ENCODE measurements around the gene PITX3. TPM values are rescaled to one million over a fixed set of nuclear protein-coding genes. Genes with fewer than 3 reads are reported as not detected.

The PITX3 gene
- total and polyA plus RNA-seq, 11 donors, result 0.18 to 9.5 (median 1.3) TPM

- 1 to 6% (median 3%) methylated on average over 30 to 52 of the region's 52 CpGs for WGBS, 4 donors
- intact Hi-C loops (cut with DNase I), result loop anchor here in 3 of 10 donors (2.0 to 5.0 kb wide), 2 partner anchors 122 to 166 kb away; partner anchors contain the start of gene NFKB2 (in 1 of the 3)
Observed at GRCh38 chr10:102230861-102231356, 10.4 kb downstream of the PITX3 start.

GRCh38 chr10:102230264-102230860 lies 10.9 kb downstream of the PITX3 start:
- peak in 3 of 4 donors; percentile 12 to 40 (median 18) for ATAC-seq

More at GRCh38 chr10:102230861-102231356, 10.4 kb downstream of the PITX3 start:
- Histone ChIP-seq H3K4me1 (peaks cover 5 to 36% (median 25%) of the 10 kb centered on the region in 12 donors), H3K9me3 (no peaks in the 10 kb centered on the region), H3K27me3 (peaks cover 8 to 35% (median 22%) of the 10 kb centered on the region in 9 donors), H3K4me3 (peak overlapping the region; percentile 21 to 62 (median 48)), H3K27ac (no peak overlapping the region), H3K36me3 (no peaks in the 10 kb centered on the region)
- ATAC-seq (no peak), DNase-seq (peak in 4 of 5 donors; percentile 24 to 74 (median 46))
- TF ChIP-seq CTCF (IDR thresholded peaks at IDR 0.05), result peak in 6 of 12 donors; percentile 14 to 45 (median 24)
- no peak for TF ChIP-seq POLR2A (IDR thresholded peaks at IDR 0.05)

DNA sequence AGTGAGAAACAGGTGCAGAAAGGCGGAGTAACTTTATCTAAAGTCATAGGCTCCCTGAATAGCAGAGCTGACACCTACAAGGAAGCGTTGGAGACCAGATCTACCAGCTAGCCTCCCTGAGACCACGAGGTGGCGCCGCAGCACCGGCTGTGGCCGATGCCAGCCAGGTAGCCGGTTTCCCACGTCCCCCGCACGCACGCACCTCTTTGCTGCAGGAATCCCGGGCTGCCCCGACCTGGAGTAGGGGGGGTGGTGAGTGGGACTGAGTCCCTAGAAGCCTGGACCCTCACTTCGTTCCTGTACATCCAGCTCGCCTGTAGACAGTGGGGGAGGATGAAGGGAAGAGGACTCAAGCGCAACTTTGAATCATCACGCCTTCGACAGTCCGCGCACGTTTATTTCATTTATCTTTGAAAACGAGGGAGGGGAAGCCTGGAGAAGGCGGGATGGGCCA lies 11.5 kb downstream of the PITX3 start:
- H3K9me3 ChIP-seq, result no peaks in the 10 kb centered on the region
- no peaks in the 10 kb centered on the region for H3K36me3 ChIP-seq
- DNase-seq (peak; percentile 78 to 90 (median 83)), ATAC-seq (peak; percentile 48 to 68 (median 64))
- intact Hi-C loops (cut with DNase I), result loop anchor here (1.0 to 10.0 kb wide), 17 partner anchors 61 to 355 kb away; partner anchors contain the start of gene NFKB2 (in 3 of the 10)
- no peak for TF ChIP-seq POLR2A (IDR thresholded peaks at IDR 0.05)
- TF ChIP-seq CTCF (IDR thresholded peaks at IDR 0.05), result peak; percentile 89 to 98 (median 96)
- 1 to 2% (median 1%) methylated on average over 20 to 24 of the region's 24 CpGs for WGBS, 4 donors
- H3K4me1 ChIP-seq, result peaks cover 5 to 42% (median 32%) of the 10 kb centered on the region in 12 donors
- H3K27me3 ChIP-seq, result peaks cover 8 to 35% (median 22%) of the 10 kb centered on the region in 9 donors
- H3K27ac ChIP-seq, result no peak overlapping the region
- H3K4me3 ChIP-seq, result peak overlapping the region in 11 of 12 donors; percentile 31 to 62 (median 49)

More at GRCh38 chr10:102230264-102230860, 10.9 kb downstream of the PITX3 start:
- 0 to 4% (median 1%) methylated on average over 21 to 50 of the region's 50 CpGs for WGBS, 4 donors
- H3K9me3 ChIP-seq, result no peaks in the 10 kb centered on the region
- no peak for TF ChIP-seq CTCF (IDR thresholded peaks at IDR 0.05)
- H3K27ac ChIP-seq, result no peak overlapping the region
- H3K4me1 ChIP-seq, result peaks cover 5 to 42% (median 29%) of the 10 kb centered on the region in 12 donors
- no peaks in the 10 kb centered on the region for H3K36me3 ChIP-seq
- peak overlapping the region; percentile 21 to 62 (median 48) for H3K4me3 ChIP-seq
- DNase-seq, result peak; percentile 27 to 72 (median 56)
- H3K27me3 ChIP-seq, result peaks cover 8 to 35% (median 22%) of the 10 kb centered on the region in 9 donors
- intact Hi-C loops (cut with DNase I), result loop anchor here in 3 of 10 donors (2.0 to 5.0 kb wide), 2 partner anchors 122 to 167 kb away; partner anchors contain the start of gene NFKB2 (in 1 of the 3)

DNA sequence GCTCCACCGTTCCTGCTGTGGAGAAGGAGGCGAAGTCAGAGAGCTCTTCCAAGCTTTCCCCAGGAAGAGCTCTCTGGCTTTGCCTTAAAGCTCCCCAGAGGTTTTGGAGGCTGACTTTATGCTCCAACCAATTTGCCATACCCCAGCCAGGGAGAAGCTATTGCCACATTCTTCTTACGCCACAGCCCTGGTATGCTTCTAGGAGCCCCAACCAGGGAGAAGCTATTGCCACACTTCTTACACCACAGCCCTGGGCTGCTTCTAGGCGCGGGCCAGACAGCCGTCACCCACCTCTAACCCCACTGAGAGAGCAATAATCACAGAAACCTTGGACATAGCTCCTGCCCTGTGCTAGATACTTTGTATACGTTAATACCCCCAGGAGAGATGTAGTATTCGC lies 14.3 kb downstream of the PITX3 start:
- Histone ChIP-seq H3K4me1 (peaks cover 5 to 42% (median 32%) of the 10 kb centered on the region in 12 donors), H3K9me3 (no peaks in the 10 kb centered on the region), H3K27me3 (peaks cover 8 to 29% (median 19%) of the 10 kb centered on the region in 9 donors), H3K27ac (no peak overlapping the region), H3K36me3 (no peaks in the 10 kb centered on the region), H3K4me3 (no peak overlapping the region)
- 74 to 79% (median 75%) methylated on average over 8 of the region's 8 CpGs for WGBS, 4 donors
- DNase-seq (no peak), ATAC-seq (no peak)
- intact Hi-C loops (cut with DNase I), result loop anchor here in 9 of 10 donors (5.0 to 10.0 kb wide), 8 partner anchors 60 to 358 kb away; partner anchors contain the start of gene NFKB2 (in 1 of the 9)
- no peak for TF ChIP-seq POLR2A (IDR thresholded peaks at IDR 0.05)
